OCI-LY1 (cell line): ENCODE results near the gene COA1.

Experiments
- EZH2 ChIP-seq: fragments of 200-600 bp; sonication (generic), shearing (Covaris generic); IDR thresholded peaks from 2 replicates; pipeline ENCODE4 v1.8.0; 2017; ENCODE audit warnings: borderline replicate concordance, mixed run types, mild to moderate bottlenecking, antibody characterized with exemption, low read length, moderate library complexity, mixed read lengths
- TF ChIP-seq, protein P1 (sequence below): fragments of 200-600 bp; sonication (generic), shearing (Covaris generic); IDR thresholded peaks from 2 replicates; pipeline ENCODE4 v1.5.1; 2017; ENCODE audit warnings: mild to moderate bottlenecking, antibody characterized with exemption, low read length, moderate library complexity, mixed read lengths

DNA sequence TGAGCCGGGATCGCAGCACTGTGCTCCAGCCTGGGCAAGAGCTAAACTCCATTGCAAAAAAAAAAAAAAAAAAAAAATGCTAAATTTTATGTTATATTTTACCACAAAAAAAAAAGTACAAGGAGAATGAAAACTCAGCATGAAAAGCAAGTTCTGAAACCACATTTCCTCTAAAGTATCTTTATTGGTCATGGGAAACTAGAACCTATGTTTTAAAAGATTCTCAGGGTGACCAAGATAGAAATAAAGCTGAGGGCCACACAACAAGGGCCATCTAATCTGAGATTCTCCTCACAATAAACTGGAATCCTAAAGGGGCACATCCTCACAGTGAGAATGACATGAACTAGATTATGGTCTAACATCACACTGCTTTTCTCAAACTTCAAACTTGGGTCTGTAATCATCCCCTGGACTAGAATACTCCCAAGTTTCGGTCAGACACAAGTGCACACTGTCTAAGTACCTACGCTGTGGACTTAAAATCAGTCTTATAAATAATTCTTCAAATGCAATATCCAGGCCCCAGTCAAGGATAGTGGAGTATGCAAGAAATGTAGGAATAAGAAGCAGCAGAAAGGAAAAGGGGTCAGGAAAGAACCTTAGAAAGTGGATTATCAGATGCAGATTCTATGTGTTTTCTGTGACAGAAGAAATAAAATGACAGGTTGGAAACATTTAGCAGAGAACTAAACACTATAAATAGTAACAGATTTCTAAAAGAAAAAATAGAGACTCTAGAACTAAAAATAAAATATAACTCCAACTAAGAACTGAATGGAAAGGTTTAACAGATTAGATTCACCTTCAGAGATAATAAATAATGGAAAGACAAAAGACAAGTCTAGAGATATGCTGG, 49.9 kb downstream of the COA1 start:
- TF ChIP-seq, protein P1, sequence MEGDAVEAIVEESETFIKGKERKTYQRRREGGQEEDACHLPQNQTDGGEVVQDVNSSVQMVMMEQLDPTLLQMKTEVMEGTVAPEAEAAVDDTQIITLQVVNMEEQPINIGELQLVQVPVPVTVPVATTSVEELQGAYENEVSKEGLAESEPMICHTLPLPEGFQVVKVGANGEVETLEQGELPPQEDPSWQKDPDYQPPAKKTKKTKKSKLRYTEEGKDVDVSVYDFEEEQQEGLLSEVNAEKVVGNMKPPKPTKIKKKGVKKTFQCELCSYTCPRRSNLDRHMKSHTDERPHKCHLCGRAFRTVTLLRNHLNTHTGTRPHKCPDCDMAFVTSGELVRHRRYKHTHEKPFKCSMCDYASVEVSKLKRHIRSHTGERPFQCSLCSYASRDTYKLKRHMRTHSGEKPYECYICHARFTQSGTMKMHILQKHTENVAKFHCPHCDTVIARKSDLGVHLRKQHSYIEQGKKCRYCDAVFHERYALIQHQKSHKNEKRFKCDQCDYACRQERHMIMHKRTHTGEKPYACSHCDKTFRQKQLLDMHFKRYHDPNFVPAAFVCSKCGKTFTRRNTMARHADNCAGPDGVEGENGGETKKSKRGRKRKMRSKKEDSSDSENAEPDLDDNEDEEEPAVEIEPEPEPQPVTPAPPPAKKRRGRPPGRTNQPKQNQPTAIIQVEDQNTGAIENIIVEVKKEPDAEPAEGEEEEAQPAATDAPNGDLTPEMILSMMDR, result no peak
- TF ChIP-seq EZH2, result no peak
